Measurements from ENCODE around the gene JCHAIN. TPM values are rescaled to one million over a fixed set of nuclear protein-coding genes. Genes with fewer than 3 reads are reported as not detected.

The JCHAIN gene
- total RNA-seq, 1 donor from 2014 or later: not detected

DNA sequence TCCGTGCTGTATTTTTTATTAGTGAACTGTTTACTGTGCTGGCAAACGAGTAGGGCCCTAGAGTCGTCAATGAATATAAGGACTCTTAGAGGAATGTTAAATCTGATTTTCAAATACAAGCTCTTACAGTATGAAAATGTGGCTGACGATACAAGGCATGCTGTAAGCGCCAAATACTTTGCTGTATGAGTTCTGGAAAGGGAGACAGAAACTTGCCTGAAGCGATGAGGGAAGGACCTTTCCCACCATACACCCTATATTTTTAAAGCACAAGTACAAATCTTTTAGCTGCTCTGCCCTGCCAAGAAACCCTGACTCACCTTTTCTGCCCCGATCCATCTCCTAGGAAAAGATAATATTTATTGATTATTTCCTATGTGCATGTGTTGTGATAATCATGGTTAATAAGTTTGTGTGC lies 39.7 kb upstream of the JCHAIN start:
- H3K4me3 ChIP-seq: peak overlapping the region; percentile 82
- H3F3A ChIP-seq (ENCODE audit: low read depth): peaks cover 47% of the 10 kb centered on the region
- H3K27me3 ChIP-seq: no peaks in the 10 kb centered on the region
- H2AFZ ChIP-seq (replicated peaks): peak overlapping the region; percentile 93
- no peak for DNase-seq (ENCODE audit: low spot score)
- H3K4me1 ChIP-seq: peaks cover 30% of the 10 kb centered on the region
- no peaks in the 10 kb centered on the region for H3K36me3 Mint-ChIP-seq
- no peaks in the 10 kb centered on the region for H3K9me3 Mint-ChIP-seq
- H4K20me1 ChIP-seq (ENCODE audit: low read depth): peaks cover 25% of the 10 kb centered on the region
- H3K27ac Mint-ChIP-seq: peak overlapping the region; percentile 78
- no peaks in the 10 kb centered on the region for H3K36me3 ChIP-seq
- peak overlapping the region; percentile 88 for H3K4me2 ChIP-seq
- peak overlapping the region; percentile 93 for H3K4me3 Mint-ChIP-seq
- TF ChIP-seq EZH2 (IDR thresholded peaks at IDR 0.05): no peak
- TF ChIP-seq, protein P1, sequence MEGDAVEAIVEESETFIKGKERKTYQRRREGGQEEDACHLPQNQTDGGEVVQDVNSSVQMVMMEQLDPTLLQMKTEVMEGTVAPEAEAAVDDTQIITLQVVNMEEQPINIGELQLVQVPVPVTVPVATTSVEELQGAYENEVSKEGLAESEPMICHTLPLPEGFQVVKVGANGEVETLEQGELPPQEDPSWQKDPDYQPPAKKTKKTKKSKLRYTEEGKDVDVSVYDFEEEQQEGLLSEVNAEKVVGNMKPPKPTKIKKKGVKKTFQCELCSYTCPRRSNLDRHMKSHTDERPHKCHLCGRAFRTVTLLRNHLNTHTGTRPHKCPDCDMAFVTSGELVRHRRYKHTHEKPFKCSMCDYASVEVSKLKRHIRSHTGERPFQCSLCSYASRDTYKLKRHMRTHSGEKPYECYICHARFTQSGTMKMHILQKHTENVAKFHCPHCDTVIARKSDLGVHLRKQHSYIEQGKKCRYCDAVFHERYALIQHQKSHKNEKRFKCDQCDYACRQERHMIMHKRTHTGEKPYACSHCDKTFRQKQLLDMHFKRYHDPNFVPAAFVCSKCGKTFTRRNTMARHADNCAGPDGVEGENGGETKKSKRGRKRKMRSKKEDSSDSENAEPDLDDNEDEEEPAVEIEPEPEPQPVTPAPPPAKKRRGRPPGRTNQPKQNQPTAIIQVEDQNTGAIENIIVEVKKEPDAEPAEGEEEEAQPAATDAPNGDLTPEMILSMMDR (IDR thresholded peaks at IDR 0.05): no peak
- TF ChIP-seq EZH2phosphoT487 (IDR thresholded peaks at IDR 0.05): no peak
- no peaks in the 10 kb centered on the region for H3K27me3 Mint-ChIP-seq (ENCODE audit: insufficient read depth, low read depth)
- peaks cover 46% of the 10 kb centered on the region for H3K4me1 Mint-ChIP-seq
- no peak overlapping the region for H3K9ac ChIP-seq
- H3K27ac ChIP-seq: no peak overlapping the region
- no peaks in the 10 kb centered on the region for H3K9me3 ChIP-seq (ENCODE audit: low read depth)
- peaks cover 51% of the 10 kb centered on the region for H3K79me2 ChIP-seq (ENCODE audit: low read depth)

DNA sequence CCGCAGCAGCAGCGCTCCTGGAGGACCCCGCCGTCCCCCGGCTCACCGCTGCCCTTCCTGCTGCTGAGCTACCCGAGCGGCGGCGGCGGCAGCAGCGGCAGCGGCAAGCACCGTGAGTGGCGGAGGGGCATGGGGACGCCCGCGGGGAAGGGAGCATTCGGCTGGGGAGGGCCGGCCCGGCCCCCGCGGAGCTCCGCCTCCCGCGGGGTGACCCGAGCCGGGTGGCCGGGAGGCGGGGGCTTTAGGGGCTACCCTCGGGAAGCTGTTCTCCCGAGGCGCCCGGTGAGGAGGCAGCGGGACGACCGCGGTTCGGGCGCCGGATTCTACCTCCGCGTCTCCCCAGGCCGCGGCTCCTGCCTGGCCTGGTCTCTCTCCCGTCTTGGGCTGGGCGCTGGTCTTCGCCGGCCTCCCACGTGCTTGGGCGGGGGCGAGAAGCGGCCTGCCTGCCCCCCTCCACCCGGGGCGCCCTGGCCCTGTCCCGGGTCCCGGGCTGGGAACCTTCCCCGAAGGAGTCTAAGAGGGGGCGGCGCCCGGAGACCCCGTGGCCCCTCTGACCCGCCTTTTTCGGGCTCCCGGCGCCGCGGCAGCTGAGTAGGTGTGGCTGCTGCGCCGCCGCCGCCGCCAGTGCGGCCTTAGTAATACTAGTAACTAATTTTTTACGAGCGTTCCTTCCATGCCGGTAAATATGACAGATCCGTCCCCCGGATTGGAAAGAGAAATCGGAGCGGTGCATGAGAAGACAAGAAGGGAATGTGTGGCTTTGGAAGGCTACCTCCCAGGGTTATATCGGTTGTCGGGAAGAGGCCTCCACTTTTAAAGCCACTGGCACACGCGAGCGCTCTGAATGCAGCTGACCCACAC lies 39.1 kb upstream of the JCHAIN start:
- peak overlapping the region; percentile 91 for H3K27ac ChIP-seq
- TF ChIP-seq, protein P1 (IDR thresholded peaks at IDR 0.05): no peak
- TF ChIP-seq EZH2phosphoT487 (IDR thresholded peaks at IDR 0.05) (no peak), EZH2 (IDR thresholded peaks at IDR 0.05) (peak; percentile 26)
- H4K20me1 ChIP-seq (ENCODE audit: low read depth): peaks cover 24% of the 10 kb centered on the region
- no peaks in the 10 kb centered on the region for H3K27me3 ChIP-seq
- peak; percentile 89 for DNase-seq (ENCODE audit: low spot score)
- Mint-ChIP-seq H3K9me3 (no peaks in the 10 kb centered on the region), H3K27ac (peak overlapping the region; percentile 78), H3K36me3 (no peaks in the 10 kb centered on the region), H3K4me1 (peaks cover 45% of the 10 kb centered on the region), H3K27me3 (ENCODE audit: insufficient read depth, low read depth) (no peaks in the 10 kb centered on the region), H3K4me3 (peak overlapping the region; percentile 93)
- H2AFZ ChIP-seq (replicated peaks): peak overlapping the region; percentile 93
- H3F3A ChIP-seq (ENCODE audit: low read depth): peaks cover 46% of the 10 kb centered on the region
- H3K4me2 ChIP-seq: peak overlapping the region; percentile 88
- peaks cover 44% of the 10 kb centered on the region for H3K79me2 ChIP-seq (ENCODE audit: low read depth)
- H3K4me3 ChIP-seq: peak overlapping the region; percentile 82
- H3K9me3 ChIP-seq (ENCODE audit: low read depth): no peaks in the 10 kb centered on the region
- H3K36me3 ChIP-seq: no peaks in the 10 kb centered on the region
- peaks cover 30% of the 10 kb centered on the region for H3K4me1 ChIP-seq
- peak overlapping the region; percentile 68 for H3K9ac ChIP-seq

DNA sequence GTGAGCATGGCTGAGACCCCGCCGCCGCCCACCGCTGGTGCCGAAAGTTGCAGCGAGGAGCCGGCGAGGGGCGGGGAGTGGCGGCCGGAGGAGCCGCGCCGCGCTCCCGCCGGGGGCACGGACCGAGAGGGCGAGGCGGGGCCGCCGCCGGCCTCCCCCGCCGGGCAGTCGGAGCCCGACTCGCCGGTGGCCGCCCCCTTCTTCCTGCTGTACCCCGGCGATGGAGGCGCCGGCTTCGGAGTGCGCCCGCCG lies 38.5 kb upstream of the JCHAIN start:
- no peaks in the 10 kb centered on the region for H3K36me3 ChIP-seq
- Mint-ChIP-seq H3K27me3 (ENCODE audit: insufficient read depth, low read depth) (no peaks in the 10 kb centered on the region), H3K27ac (no peak overlapping the region), H3K4me3 (peak overlapping the region; percentile 68), H3K36me3 (no peaks in the 10 kb centered on the region), H3K9me3 (no peaks in the 10 kb centered on the region), H3K4me1 (peaks cover 41% of the 10 kb centered on the region)
- peak overlapping the region; percentile 91 for H3K27ac ChIP-seq
- H3K79me2 ChIP-seq (ENCODE audit: low read depth): peaks cover 39% of the 10 kb centered on the region
- peaks cover 19% of the 10 kb centered on the region for H4K20me1 ChIP-seq (ENCODE audit: low read depth)
- TF ChIP-seq, protein P1 (IDR thresholded peaks at IDR 0.05): no peak
- TF ChIP-seq EZH2 (IDR thresholded peaks at IDR 0.05): no peak
- H3K4me2 ChIP-seq: peak overlapping the region; percentile 88
- no peaks in the 10 kb centered on the region for H3K27me3 ChIP-seq
- peaks cover 40% of the 10 kb centered on the region for H3F3A ChIP-seq (ENCODE audit: low read depth)
- peak overlapping the region; percentile 82 for H3K4me3 ChIP-seq
- peak overlapping the region; percentile 68 for H3K9ac ChIP-seq
- peaks cover 26% of the 10 kb centered on the region for H3K4me1 ChIP-seq
- H2AFZ ChIP-seq (replicated peaks): peak overlapping the region; percentile 93
- no peaks in the 10 kb centered on the region for H3K9me3 ChIP-seq (ENCODE audit: low read depth)
- DNase-seq (ENCODE audit: low spot score): no peak

All from neural progenitor cell (in vitro differentiated cells).